HepG2 (cell line): ENCODE results near the gene HAP1. TPM values are rescaled to one million over a fixed set of nuclear protein-coding genes. Genes with fewer than 3 reads are reported as not detected.

Experiments used
- ATF7-NPFF ChIP-seq: sonication (generic); formaldehyde crosslinking; IDR thresholded peaks from 2 replicates; pipeline ENCODE4 v1.8.1; 2023; ENCODE audit warnings: mild to moderate bottlenecking, low read depth, missing genetic modification reagents, moderate library complexity
- CCDC6 ChIP-seq: sonication (generic); formaldehyde crosslinking; IDR thresholded peaks from 2 replicates; pipeline ENCODE4 v1.8.1; 2022; ENCODE audit warnings: mild to moderate bottlenecking, missing genetic modification reagents, moderate library complexity
- CHD2 ChIP-seq: IDR thresholded peaks from 2 replicates; pipeline ENCODE4 v1.6.1; 2011; ENCODE audit warnings: low read depth, low read length, improper control_type of control experiment
- DMTF1 ChIP-seq: sonication (generic); formaldehyde crosslinking; IDR thresholded peaks from 2 replicates; pipeline ENCODE4 v1.4.0; 2020; ENCODE audit warnings: mild to moderate bottlenecking, missing genetic modification reagents
- FOXC1 ChIP-seq: sonication (generic); formaldehyde crosslinking; IDR thresholded peaks from 2 replicates; pipeline ENCODE4 v1.8.0; 2022; ENCODE audit warnings: mild to moderate bottlenecking, missing genetic modification reagents, borderline replicate concordance
- GATAD2A ChIP-seq: IDR thresholded peaks from 2 replicates; pipeline ENCODE4 v1.6.1; 2016
- GTF2F1 ChIP-seq: fragments of 150-350 bp; IDR thresholded peaks from 2 replicates; pipeline ENCODE4 v1.6.1; 2014; ENCODE audit warnings: low read length
- GZF1 ChIP-seq: sonication (generic); formaldehyde crosslinking; IDR thresholded peaks from 2 replicates; pipeline ENCODE4 v1.5.1; 2020; ENCODE audit warnings: mild to moderate bottlenecking, missing genetic modification reagents
- MYC ChIP-seq: sonication (generic); formaldehyde crosslinking; IDR thresholded peaks from 2 replicates; pipeline ENCODE4 v1.9.0; 2021; ENCODE audit warnings: missing genetic modification reagents, borderline replicate concordance
- NFKB2 ChIP-seq: sonication (generic); formaldehyde crosslinking; IDR thresholded peaks from 2 replicates; pipeline ENCODE4 v1.4.0; 2020; ENCODE audit warnings: missing genetic modification reagents, borderline replicate concordance
- PAWR ChIP-seq: sonication (generic); formaldehyde crosslinking; IDR thresholded peaks from 2 replicates; pipeline ENCODE4 v1.4.0; 2020; ENCODE audit warnings: missing genetic modification reagents, mild to moderate bottlenecking, borderline replicate concordance
- PHB2 ChIP-seq: fragments of 450-650 bp; IDR thresholded peaks from 2 replicates; pipeline ENCODE4 v1.6.1; 2018; ENCODE audit not compliant: partially characterized antibody
- SIN3A ChIP-seq: IDR thresholded peaks from 2 replicates; pipeline ENCODE4 v1.6.1; 2011; ENCODE audit warnings: low read depth, mild to moderate bottlenecking, control low read depth, low read length, borderline replicate concordance
- TBP ChIP-seq: sonication (generic); formaldehyde crosslinking; IDR thresholded peaks from 2 replicates; pipeline ENCODE4 v1.5.0; 2020; ENCODE audit warnings: missing genetic modification reagents
- THAP11 ChIP-seq: IDR thresholded peaks from 2 replicates; pipeline ENCODE4 v1.6.1; 2016; ENCODE audit warnings: missing biosample characterization, missing genetic modification reagents
- ZC3H13 ChIP-seq: sonication (generic); formaldehyde crosslinking; IDR thresholded peaks from 2 replicates; pipeline ENCODE4 v1.8.1; 2023; ENCODE audit warnings: mild to moderate bottlenecking, missing genetic modification reagents, moderate library complexity
- ZEB1 ChIP-seq: IDR thresholded peaks from 2 replicates; pipeline ENCODE4 v1.6.1; 2012; ENCODE audit warnings: mild to moderate bottlenecking, low read depth, inconsistent platforms; ENCODE audit not compliant: insufficient replicate concordance
- ZFAT ChIP-seq: sonication (generic); formaldehyde crosslinking; conservative IDR thresholded peaks from 2 replicates; pipeline ENCODE4 v1.8.1; 2023; ENCODE audit warnings: missing genetic modification reagents, inconsistent platforms
- ZFY ChIP-seq: sonication (generic); formaldehyde crosslinking; IDR thresholded peaks from 2 replicates; pipeline ENCODE4 v1.4.0; 2020; ENCODE audit warnings: missing genetic modification reagents
- ZMAT5 ChIP-seq: sonication (generic); formaldehyde crosslinking; IDR thresholded peaks from 2 replicates; pipeline ENCODE4 v1.5.0; 2020; ENCODE audit warnings: mild to moderate bottlenecking, low read depth, missing genetic modification reagents, borderline replicate concordance
- ZNF260 ChIP-seq: sonication (generic); formaldehyde crosslinking; IDR thresholded peaks from 2 replicates; pipeline ENCODE4 v1.4.0; 2020; ENCODE audit warnings: missing genetic modification reagents, low read depth, mild to moderate bottlenecking, borderline replicate concordance
- ZNF451 ChIP-seq: sonication (generic); formaldehyde crosslinking; IDR thresholded peaks from 2 replicates; pipeline ENCODE4 v1.5.0; 2020; ENCODE audit warnings: mild to moderate bottlenecking, missing genetic modification reagents
- ZNF614 ChIP-seq: IDR thresholded peaks from 2 replicates; pipeline ENCODE4 v1.6.1; 2018; ENCODE audit warnings: missing biosample characterization, missing genetic modification reagents, inconsistent platforms, borderline replicate concordance
- polyA plus RNA-seq, 8 experiments: library from polyadenylated mRNA; depleted of rRNA in 3 of 8; stranded (reverse) in 7 of 8; unstranded in 1 of 8; fragments of >200 nt; fragmentation: Illumina TruSeq in 4 of 8; extraction: Trizol in 4 of 8; gene quantifications; 2 replicates each; pipeline versions ENCODE4 v1.2.1 to v1.2.3, GENCODE V29; 2011 to 2016; ENCODE audit warnings: low read depth in 4 of 8, missing spikeins in 1 of 8, mixed read lengths in 1 of 8; ENCODE audit not compliant: insufficient read depth in 1 of 8
- total RNA-seq, 5 experiments: library from RNA; depleted of rRNA; stranded (reverse); fragments of >200 nt; fragmentation: Illumina TruSeq; extraction: Trizol; gene quantifications; 2 replicates each; pipeline ENCODE4 v1.2.3, GENCODE V29; 2016; ENCODE audit warnings: low read depth in 1 of 5
- TF ChIP-seq, protein P1 (sequence below), 2 experiments: sonication (generic) in 1 of 2; formaldehyde crosslinking in 1 of 2; IDR thresholded peaks; 2 replicates each; pipeline versions ENCODE4 v1.4.0 to v1.6.1; 2016 to 2020; ENCODE audit warnings: borderline replicate concordance in 1 of 2, low read depth in 1 of 2, mild to moderate bottlenecking in 1 of 2, missing genetic modification reagents in 1 of 2

HAP1 gene
- total and polyA plus RNA-seq, 2 of the 13 experiments (the other 11 are each of a cell fraction or from before 2014, with no cell fraction given) = 0.07 TPM

DNA sequence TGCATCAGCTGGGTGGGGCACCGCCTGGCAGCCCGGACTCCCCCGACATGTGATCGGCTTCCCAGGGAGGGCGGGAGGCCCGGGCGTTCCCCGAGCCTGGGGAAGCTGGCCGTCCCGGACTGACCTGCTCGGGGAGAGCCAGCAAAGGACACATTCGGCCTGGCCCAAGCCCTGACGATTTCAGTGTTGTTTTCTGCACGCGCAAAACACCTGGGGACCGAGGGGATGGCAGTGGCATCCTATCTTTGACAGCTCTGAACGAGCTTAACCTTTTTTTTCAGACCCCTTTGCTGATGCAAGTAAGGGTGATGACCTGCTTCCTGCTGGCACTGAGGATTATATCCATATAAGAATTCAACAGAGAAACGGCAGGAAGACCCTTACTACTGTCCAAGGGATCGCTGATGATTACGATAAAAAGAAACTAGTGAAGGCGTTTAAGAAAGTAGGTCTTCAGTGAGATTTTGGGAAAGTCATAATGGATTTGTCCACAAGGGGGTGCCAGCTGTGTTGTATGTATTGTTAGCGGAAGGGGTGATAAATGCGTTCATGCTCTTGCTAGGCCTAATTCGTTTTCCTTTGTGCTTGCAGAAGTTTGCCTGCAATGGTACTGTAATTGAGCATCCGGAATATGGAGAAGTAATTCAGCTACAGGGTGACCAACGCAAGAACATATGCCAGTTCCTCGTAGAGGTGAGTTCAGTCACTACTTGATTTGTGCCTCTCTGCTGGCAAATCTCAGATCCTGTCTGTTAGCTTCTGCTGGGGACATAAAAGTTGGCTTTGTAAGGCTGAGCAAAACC is 44.7 kb downstream of the HAP1 start (continued):
- TF ChIP-seq ZFAT (CRISPR knock-in tag) (no peak), SIN3A (peak; percentile 29; the same call in 1 of the 2 replicates), ZMAT5 (CRISPR knock-in tag) (no peak), ZEB1 (no peak), NFKB2 (no peak), MYC (CRISPR knock-in tag) (peak; percentile 98), CHD2 (no peak), DMTF1 (CRISPR knock-in tag) (no peak), PHB2 (no peak), TBP (CRISPR knock-in tag) (0 out of 2 replicates have a peak, but pooled peaks have one; percentile 35), ZFY (CRISPR knock-in tag) (no peak), ZNF260 (CRISPR knock-in tag) (no peak), FOXC1 (CRISPR knock-in tag) (no peak; the same call in 1 of the 2 replicates), GZF1 (CRISPR knock-in tag) (no peak), ZNF451 (CRISPR knock-in tag) (no peak; the same call in 1 of the 2 replicates), ZC3H13 (CRISPR knock-in tag) (peak; percentile 40; the same call in 1 of the 2 replicates), GTF2F1 (no peak), GATAD2A (CRISPR knock-in tag) (peak; percentile 52; the same call in 1 of the 2 replicates), ZNF614 (CRISPR knock-in tag) (no peak), CCDC6 (CRISPR knock-in tag) (no peak), THAP11 (CRISPR knock-in tag) (no peak), PAWR (CRISPR knock-in tag) (no peak), ATF7-NPFF (CRISPR knock-in tag) (no peak)
- TF ChIP-seq, protein P1, sequence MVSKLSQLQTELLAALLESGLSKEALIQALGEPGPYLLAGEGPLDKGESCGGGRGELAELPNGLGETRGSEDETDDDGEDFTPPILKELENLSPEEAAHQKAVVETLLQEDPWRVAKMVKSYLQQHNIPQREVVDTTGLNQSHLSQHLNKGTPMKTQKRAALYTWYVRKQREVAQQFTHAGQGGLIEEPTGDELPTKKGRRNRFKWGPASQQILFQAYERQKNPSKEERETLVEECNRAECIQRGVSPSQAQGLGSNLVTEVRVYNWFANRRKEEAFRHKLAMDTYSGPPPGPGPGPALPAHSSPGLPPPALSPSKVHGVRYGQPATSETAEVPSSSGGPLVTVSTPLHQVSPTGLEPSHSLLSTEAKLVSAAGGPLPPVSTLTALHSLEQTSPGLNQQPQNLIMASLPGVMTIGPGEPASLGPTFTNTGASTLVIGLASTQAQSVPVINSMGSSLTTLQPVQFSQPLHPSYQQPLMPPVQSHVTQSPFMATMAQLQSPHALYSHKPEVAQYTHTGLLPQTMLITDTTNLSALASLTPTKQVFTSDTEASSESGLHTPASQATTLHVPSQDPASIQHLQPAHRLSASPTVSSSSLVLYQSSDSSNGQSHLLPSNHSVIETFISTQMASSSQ (IDR thresholded peaks at IDR 0.05; ENCODE audit: low read depth) = no peak
- TF ChIP-seq, protein P1 (CRISPR knock-in tag; IDR thresholded peaks at IDR 0.05; ENCODE audit: borderline replicate concordance) = no peak
